Hepatocyte (in vitro differentiated cells): ENCODE results near the gene C19orf33.

Experiments
- CTCF ChIP-seq: fragments of 200-600 bp; sonication (generic); IDR thresholded peaks from 2 replicates; pipeline ENCODE4 v1.5.1; 2016; ENCODE audit warnings: antibody characterized with exemption, mild to moderate bottlenecking; ENCODE audit not compliant: poor library complexity
- EZH2 ChIP-seq: fragments of 200-600 bp; sonication (generic); IDR thresholded peaks from 2 replicates; pipeline ENCODE4 v1.6.1; 2016; ENCODE audit warnings: antibody characterized with exemption, mild to moderate bottlenecking, borderline replicate concordance

DNA sequence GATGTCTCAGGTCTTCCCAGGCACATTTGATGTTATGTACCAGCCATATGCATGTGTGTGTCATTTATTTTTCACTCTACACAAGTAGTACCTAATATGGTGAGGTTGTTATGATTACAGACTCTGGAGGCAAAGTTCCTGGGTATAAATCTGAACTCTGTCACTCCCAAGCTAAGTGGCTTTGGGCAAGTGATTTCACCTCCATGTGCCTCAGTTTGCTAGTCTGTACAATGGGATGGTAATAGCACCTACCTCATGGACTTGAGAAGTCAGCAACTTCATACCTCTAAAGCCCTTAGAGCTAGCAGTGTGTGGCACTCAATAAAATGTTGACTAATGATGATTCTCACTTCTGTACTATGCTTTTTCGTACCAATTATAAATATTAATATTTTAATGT, 27.7 kb downstream of the C19orf33 start:
- no peak for TF ChIP-seq EZH2
- no peak for TF ChIP-seq CTCF
